AG09309 (cell line): ENCODE results near the gene SLC7A11.

Source experiments
- DNase-seq: peaks from one replicate; pipeline ENCODE4 v3.0.0-alpha.2; 2010; ENCODE audit warnings: low read depth
- H3K4me3 ChIP-seq: 2 replicates; pipeline ENCODE4 v1.5.1; 2011; ENCODE audit warnings: mild to moderate bottlenecking, low read depth, low read length, moderate library complexity; ENCODE audit not compliant: control insufficient read depth
- CTCF ChIP-seq: IDR thresholded peaks from 2 replicates; pipeline ENCODE4 v1.5.1; 2011; ENCODE audit warnings: mild to moderate bottlenecking, low read depth, low read length, inconsistent platforms; ENCODE audit not compliant: insufficient read depth, control insufficient read depth; ENCODE audit errors: missing control alignments

The SLC7A11 gene

GRCh38 chr4:138204507-138204906 is 37.6 kb downstream of the SLC7A11 start:
- no peak overlapping the region for H3K4me3 ChIP-seq
- TF ChIP-seq CTCF, result no peak
- DNase-seq, result no peak

- no peak for TF ChIP-seq CTCF
- DNase-seq, result no peak
- no peak overlapping the region for H3K4me3 ChIP-seq
These were observed 39.5 kb downstream of the SLC7A11 start for GRCh38 chr4:138202686-138203085.

GRCh38 chr4:138200236-138200590 is 41.9 kb downstream of the SLC7A11 start:
- DNase-seq, result no peak
- TF ChIP-seq CTCF, result no peak
- no peak overlapping the region for H3K4me3 ChIP-seq

GRCh38 chr4:138199568-138200235 is 42.4 kb downstream of the SLC7A11 start:
- H3K4me3 ChIP-seq, result no peak overlapping the region
- TF ChIP-seq CTCF, result no peak
- no peak for DNase-seq

- no peak for TF ChIP-seq CTCF
- no peak for DNase-seq
These were observed 46.0 kb downstream of the SLC7A11 start for GRCh38 chr4:138196153-138196552.

GRCh38 chr4:138193963-138194362 is 48.2 kb downstream of the SLC7A11 start:
- TF ChIP-seq CTCF, result no peak
- DNase-seq, result no peak
- H3K4me3 ChIP-seq, result no peak overlapping the region

More at GRCh38 chr4:138196153-138196552, 46.0 kb downstream of the SLC7A11 start:
- no peak overlapping the region for H3K4me3 ChIP-seq
